K562 (cell line): ENCODE measurements around the gene RNF214.

Experiments used
- NR2C2 ChIP-seq, 2 experiments: fragments of 200-800 bp in 1 of 2; sonication (Bioruptor generic) in 1 of 2; sonication (generic) in 1 of 2; formaldehyde crosslinking in 1 of 2; IDR thresholded peaks; 2 replicates each; pipeline versions ENCODE4 v1.6.1 to v1.8.0; 2016 to 2022; ENCODE audit warnings: mild to moderate bottlenecking in 1 of 2, missing compliant biosample characterization in 1 of 2, missing genetic modification characterization in 1 of 2, missing genetic modification reagents in 1 of 2
- ZNF589 ChIP-seq: fragments of 200-800 bp; sonication (Bioruptor generic); IDR thresholded peaks from 2 replicates; pipeline ENCODE4 v1.6.1; 2016; ENCODE audit warnings: low read depth, missing genetic modification characterization, missing compliant biosample characterization
- TF ChIP-seq, protein P1 (sequence below): sonication (generic); formaldehyde crosslinking; IDR thresholded peaks from 2 replicates; pipeline ENCODE4 v1.8.1; 2022; ENCODE audit warnings: missing genetic modification reagents

- TF ChIP-seq, protein P1, sequence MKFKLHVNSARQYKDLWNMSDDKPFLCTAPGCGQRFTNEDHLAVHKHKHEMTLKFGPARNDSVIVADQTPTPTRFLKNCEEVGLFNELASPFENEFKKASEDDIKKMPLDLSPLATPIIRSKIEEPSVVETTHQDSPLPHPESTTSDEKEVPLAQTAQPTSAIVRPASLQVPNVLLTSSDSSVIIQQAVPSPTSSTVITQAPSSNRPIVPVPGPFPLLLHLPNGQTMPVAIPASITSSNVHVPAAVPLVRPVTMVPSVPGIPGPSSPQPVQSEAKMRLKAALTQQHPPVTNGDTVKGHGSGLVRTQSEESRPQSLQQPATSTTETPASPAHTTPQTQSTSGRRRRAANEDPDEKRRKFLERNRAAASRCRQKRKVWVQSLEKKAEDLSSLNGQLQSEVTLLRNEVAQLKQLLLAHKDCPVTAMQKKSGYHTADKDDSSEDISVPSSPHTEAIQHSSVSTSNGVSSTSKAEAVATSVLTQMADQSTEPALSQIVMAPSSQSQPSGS (CRISPR knock-in tag), result no peak
- no peak for TF ChIP-seq NR2C2 (CRISPR knock-in tag; IDR thresholded peaks at IDR 0.05)
- no peak for TF ChIP-seq NR2C2 (tag; IDR thresholded peaks at IDR 0.05)
- TF ChIP-seq ZNF589 (CRISPR knock-in tag), result no peak
Observed at GRCh38 chr11:117183724-117184349, 48.6 kb upstream of the RNF214 start.
